Adrenal gland (tissue), 12 donors: ENCODE measurements around the gene WDR86. TPM values are rescaled to one million over a fixed set of nuclear protein-coding genes. Genes with fewer than 3 reads are reported as not detected.
A peak's percentile ranks its signal among the peaks of the same experiment; 100 is the strongest.

Experiments used
- DNase-seq, 7 donors: peaks; one replicate each; pipeline ENCODE4 v3.0.0-alpha.2; 2019 to 2020
- H3K27ac ChIP-seq, 5 donors: fragments of 200-600 bp; sonication (generic) in 4 of 5; 1 replicate in 3 of 5; 2 replicates in 2 of 5; pipeline versions ENCODE4 v1.5.1 to v1.8.0; 2016 to 2020; ENCODE audit warnings: mild to moderate bottlenecking in 1 of 5
- H3K27me3 ChIP-seq: fragments of 200-600 bp; 2 replicates; pipeline ENCODE4 v1.8.0; 2021
- H3K36me3 ChIP-seq, 2 donors: fragments of 200-600 bp; replicated peaks in 1 of 2; 1 replicate in 1 of 2; 2 replicates in 1 of 2; pipeline versions ENCODE4 v1.5.1 to v1.8.0; 2018 to 2022
- H3K4me1 ChIP-seq, 2 donors: fragments of 200-600 bp; replicated peaks in 1 of 2; 1 replicate in 1 of 2; 2 replicates in 1 of 2; pipeline versions ENCODE4 v1.5.1 to v1.8.0; 2018 to 2021
- H3K4me3 ChIP-seq, 4 donors: fragments of 200-600 bp; sonication (generic) in 3 of 4; one replicate each; pipeline ENCODE4 v1.5.1; 2016 to 2018
- H3K9me3 ChIP-seq, 3 donors: fragments of 200-600 bp; sonication (generic) in 1 of 3; replicated peaks in 1 of 3; 1 replicate in 2 of 3; 2 replicates in 1 of 3; pipeline versions ENCODE4 v1.5.1 to v1.8.0; 2016 to 2021
- POLR2A ChIP-seq, 2 donors: fragments of 450-650 bp; IDR thresholded peaks; one replicate each; pipeline ENCODE4 v1.6.1; 2017; ENCODE audit warnings: antibody characterized with exemption in 2 of 2, mild to moderate bottlenecking in 2 of 2, moderate library complexity in 1 of 2
- WGBS, 4 donors: extraction: QIAGEN DNeasy Blood & Tissue Kit in 2 of 4; methylation state at CpG; one replicate each; pipeline versions ENCODE4 v1.1.5 to v1.1.7; 2013 to 2017; 5-methylcytosine and 5-hydroxymethylcytosine counted together
- intact Hi-C, 2 donors: fragments of 100-400 bp; cut with DNase I; formaldehyde crosslinking; loops; one replicate each; pipeline versions ENCODE4 v1.14.1 to v1.15.0; 2022 to 2023
- polyA plus RNA-seq, 3 donors: library from polyadenylated mRNA; stranded (reverse); fragments of 200-250 nt in 2 of 3; fragments of 350-450 nt in 1 of 3; fragmentation: Illumina TruSeq in 1 of 3; extraction: RNeasy Lipid Tissue Mini Kit (QIAGEN cat#74804) in 1 of 3; gene quantifications; one replicate each; pipeline ENCODE4 v1.2.3, GENCODE V29; 2013 to 2014
- total RNA-seq, 9 donors: library from RNA; depleted of rRNA in 4 of 9; stranded (reverse); fragments of >200 nt in 4 of 9; fragments of 120-200 nt in 1 of 9; fragmentation: NEBNext Ultra II Directional in 1 of 9; extraction: Animal tissue kit (Norgen Biotek cat#: 25700) in 1 of 9; gene quantifications; one replicate each; pipeline versions ENCODE4 v1.1.0 to v1.2.4, GENCODE V29; 2013 to 2023
- TF ChIP-seq, protein P1 (sequence below), 6 experiments: fragments of 450-650 bp in 4 of 6; fragments of 200-600 bp in 2 of 6; sonication (generic) in 1 of 6; IDR thresholded peaks; 1 replicate in 5 of 6; 2 replicates in 1 of 6; pipeline versions ENCODE4 v1.5.1 to v1.8.0; 2016 to 2021; ENCODE audit warnings: antibody characterized with exemption in 6 of 6, mild to moderate bottlenecking in 2 of 6, moderate library complexity in 1 of 6
- donor health status: healthy with polysubstance abuse.
- donor health status: Bipolar disorder and iron deficiency.
- donor health status: DM: yes; HTN: yes; CAD: no.
- donor health status: DM: no; HTN: no; CAD: no.
- donor health status: DM: no; HTN: no; CAD: no.
- donor health status: DM: yes; HTN: yes; CAD: no.

Gene WDR86
- total and polyA plus RNA-seq, 12 donors: 1.4 to 16.7 (median 5.5) TPM; not detected in 1

DNA sequence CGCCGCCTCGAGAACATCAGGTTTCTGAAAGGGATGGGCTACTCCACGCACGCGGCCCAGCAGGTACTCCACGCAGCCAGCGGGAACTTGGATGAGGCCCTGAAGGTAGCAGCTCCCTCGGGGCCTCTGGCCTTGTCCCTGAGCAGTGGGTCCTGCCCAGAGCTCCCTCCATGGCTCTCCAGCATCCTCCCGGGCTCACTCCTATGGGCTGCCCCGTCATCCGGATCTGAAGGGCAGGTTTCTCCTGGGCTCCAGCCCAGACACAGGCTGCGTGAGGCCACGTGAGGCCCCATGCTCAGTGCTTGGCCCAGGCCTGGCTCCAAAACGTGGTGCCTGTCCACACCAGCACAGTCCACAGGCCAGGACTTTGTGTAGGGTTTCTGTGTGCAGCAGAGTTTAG lies 35.7 kb downstream of the WDR86 start:
- H3K27me3 ChIP-seq: no peaks in the 10 kb centered on the region
- no peaks in the 10 kb centered on the region for H3K4me1 ChIP-seq
- H3K36me3 ChIP-seq: peaks cover 0 to 67% of the 10 kb centered on the region in 2 donors
- H3K4me3 ChIP-seq: no peak overlapping the region
- no peak for DNase-seq
- WGBS, 4 donors: 86 to 97% (median 88%) methylated on average over 13 to 15 of the region's 15 CpGs
- no peak for TF ChIP-seq POLR2A (IDR thresholded peaks at IDR 0.05)
- TF ChIP-seq, protein P1, sequence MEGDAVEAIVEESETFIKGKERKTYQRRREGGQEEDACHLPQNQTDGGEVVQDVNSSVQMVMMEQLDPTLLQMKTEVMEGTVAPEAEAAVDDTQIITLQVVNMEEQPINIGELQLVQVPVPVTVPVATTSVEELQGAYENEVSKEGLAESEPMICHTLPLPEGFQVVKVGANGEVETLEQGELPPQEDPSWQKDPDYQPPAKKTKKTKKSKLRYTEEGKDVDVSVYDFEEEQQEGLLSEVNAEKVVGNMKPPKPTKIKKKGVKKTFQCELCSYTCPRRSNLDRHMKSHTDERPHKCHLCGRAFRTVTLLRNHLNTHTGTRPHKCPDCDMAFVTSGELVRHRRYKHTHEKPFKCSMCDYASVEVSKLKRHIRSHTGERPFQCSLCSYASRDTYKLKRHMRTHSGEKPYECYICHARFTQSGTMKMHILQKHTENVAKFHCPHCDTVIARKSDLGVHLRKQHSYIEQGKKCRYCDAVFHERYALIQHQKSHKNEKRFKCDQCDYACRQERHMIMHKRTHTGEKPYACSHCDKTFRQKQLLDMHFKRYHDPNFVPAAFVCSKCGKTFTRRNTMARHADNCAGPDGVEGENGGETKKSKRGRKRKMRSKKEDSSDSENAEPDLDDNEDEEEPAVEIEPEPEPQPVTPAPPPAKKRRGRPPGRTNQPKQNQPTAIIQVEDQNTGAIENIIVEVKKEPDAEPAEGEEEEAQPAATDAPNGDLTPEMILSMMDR (IDR thresholded peaks at IDR 0.05): no peak
- H3K27ac ChIP-seq: no peak overlapping the region
- intact Hi-C loops: no loop called here
- H3K9me3 ChIP-seq: no peaks in the 10 kb centered on the region

DNA sequence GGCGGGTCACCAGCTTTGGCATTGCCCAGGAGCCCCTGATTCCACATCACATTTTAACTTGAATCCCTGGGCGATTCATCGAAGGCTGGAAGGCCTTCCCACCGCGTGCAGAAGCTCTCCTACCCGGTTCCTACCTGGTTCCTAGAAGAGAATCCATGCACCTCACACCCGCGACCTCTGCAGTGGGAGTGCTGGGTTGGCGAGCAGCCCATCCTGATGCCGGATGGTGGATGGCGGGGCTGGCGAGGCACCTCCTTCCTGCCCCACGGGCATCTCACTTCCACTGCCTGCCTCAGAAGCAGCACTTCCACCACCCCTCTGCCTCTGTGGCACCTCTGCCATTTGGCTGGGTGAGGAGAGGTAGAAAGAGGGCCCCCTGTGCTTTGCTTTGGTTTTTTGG lies 36.2 kb downstream of the WDR86 start:
- no peak for DNase-seq
- Histone ChIP-seq H3K4me1 (no peaks in the 10 kb centered on the region), H3K27ac (no peak overlapping the region), H3K36me3 (peaks cover 0 to 69% of the 10 kb centered on the region in 2 donors), H3K4me3 (no peak overlapping the region), H3K9me3 (no peaks in the 10 kb centered on the region), H3K27me3 (no peaks in the 10 kb centered on the region)
- WGBS, 4 donors: 68 to 89% (median 86%) methylated on average over 11 to 13 of the region's 13 CpGs
- TF ChIP-seq, protein P1 (IDR thresholded peaks at IDR 0.05): no peak
- TF ChIP-seq POLR2A (IDR thresholded peaks at IDR 0.05): no peak
- intact Hi-C loops: no loop called here

DNA sequence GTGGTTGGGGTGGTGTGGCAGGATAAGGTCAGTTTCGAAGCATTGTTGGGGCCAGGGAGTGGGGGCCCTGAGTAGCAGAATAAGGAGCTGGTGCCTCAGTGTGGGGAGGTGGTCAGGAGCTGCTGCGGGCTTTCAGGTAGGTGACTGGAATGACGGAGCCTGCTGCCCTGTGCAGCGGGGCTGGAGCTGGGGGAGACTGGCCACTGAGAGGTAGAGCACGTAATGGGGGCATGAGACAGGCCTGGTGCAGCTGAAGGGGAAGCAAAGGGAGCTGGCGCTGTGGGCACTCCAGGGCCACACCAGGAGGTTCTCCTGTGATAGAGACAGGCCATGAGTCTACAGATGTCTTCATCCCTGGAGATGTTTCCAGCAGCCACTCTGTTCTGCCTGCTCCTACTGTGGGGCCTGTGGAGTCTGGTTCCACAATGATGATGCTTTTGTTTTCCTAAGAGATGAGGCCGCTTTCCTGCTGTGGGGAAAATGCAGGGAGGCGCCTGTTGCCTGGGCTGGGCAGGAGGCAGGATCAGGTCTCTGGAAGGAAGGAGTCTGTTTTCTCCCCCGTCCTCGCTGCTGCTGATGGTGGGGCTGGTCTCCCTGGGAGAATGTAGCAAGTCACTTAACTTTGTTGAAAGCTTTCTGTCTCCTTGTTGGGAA lies 37.1 kb downstream of the WDR86 start:
- intact Hi-C loops: no loop called here
- 91 to 98% (median 96%) methylated on average over 10 of the region's 10 CpGs for WGBS, 4 donors
- no peak for TF ChIP-seq POLR2A (IDR thresholded peaks at IDR 0.05)
- TF ChIP-seq, protein P1 (IDR thresholded peaks at IDR 0.05): no peak
- Histone ChIP-seq H3K9me3 (no peaks in the 10 kb centered on the region), H3K4me3 (no peak overlapping the region), H3K36me3 (peaks cover 0 to 64% of the 10 kb centered on the region in 2 donors), H3K4me1 (peaks cover 0 to 6% of the 10 kb centered on the region in 2 donors), H3K27ac (no peak overlapping the region), H3K27me3 (no peaks in the 10 kb centered on the region)
- DNase-seq: no peak

DNA sequence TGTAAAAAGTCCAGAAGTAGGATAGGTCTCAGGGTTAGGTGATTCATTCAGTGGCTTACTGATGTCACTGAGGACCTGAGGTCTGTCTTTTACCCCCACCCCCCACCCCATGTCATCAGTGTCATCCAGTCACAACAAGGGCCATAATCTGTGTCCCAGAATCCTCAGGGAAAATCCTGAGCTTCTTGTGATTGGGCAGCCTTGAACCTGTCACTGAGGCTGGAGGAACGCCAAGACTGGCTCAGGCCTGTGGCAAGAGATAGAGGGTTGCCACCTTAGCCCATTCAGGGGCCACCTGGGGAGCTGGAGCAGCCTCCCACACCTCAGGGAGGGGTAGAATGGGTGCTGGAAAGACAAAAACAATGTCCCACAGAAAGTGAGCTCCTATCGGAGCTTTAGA lies 38.6 kb downstream of the WDR86 start:
- Histone ChIP-seq H3K27me3 (no peaks in the 10 kb centered on the region), H3K4me1 (peaks cover 0 to 6% of the 10 kb centered on the region in 2 donors), H3K27ac (peak overlapping the region in 2 of 5 donors; percentile 49 to 51), H3K4me3 (no peak overlapping the region), H3K36me3 (peaks cover 0 to 49% of the 10 kb centered on the region in 2 donors), H3K9me3 (no peaks in the 10 kb centered on the region)
- intact Hi-C loops: no loop called here
- 62 to 91% (median 76%) methylated on average over 1 to 2 of the region's 2 CpGs for WGBS, 4 donors
- TF ChIP-seq, protein P1 (IDR thresholded peaks at IDR 0.05): no peak
- no peak for TF ChIP-seq POLR2A (IDR thresholded peaks at IDR 0.05)
- DNase-seq: peak; percentile 51 to 82 (median 73)
